ENCODE data around the gene LMTK3. TPM values are rescaled to one million over a fixed set of nuclear protein-coding genes. Genes with fewer than 3 reads are reported as not detected.

Gene LMTK3
- total and polyA plus RNA-seq, 12 donors, result 0.06 to 15.1 (median 2.2) TPM

DNA sequence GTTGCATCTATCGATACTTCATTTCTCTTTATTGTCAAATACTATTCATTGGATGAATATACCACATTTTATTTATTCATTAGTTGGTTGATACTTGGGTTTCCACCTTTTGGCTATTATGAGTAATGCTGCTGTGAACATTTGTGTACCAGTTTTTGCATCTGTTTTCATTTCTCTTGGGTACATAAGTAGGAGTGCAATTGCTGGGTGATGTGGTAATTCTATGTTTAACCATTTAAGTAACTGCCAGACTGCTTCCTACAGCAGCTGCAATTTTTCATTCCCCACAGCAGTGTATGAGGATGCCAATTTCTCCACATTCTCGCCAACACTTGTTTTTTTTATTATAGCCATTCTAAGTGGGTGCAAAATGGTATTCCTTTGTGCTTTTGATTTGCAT, 53.6 kb downstream of the LMTK3 start:
- Histone ChIP-seq H3K27ac (no peak overlapping the region), H3K4me1 (replicated peaks in 1 of 2) (no peaks in the 10 kb centered on the region), H3K4me3 (no peak overlapping the region), H3K36me3 (replicated peaks in 1 of 2) (peaks cover 0 to 24% of the 10 kb centered on the region in 2 donors), H3K27me3 (no peaks in the 10 kb centered on the region), H3K9me3 (replicated peaks in 1 of 3) (no peaks in the 10 kb centered on the region)
- 89 to 95% (median 92%) methylated on average over 2 of the region's 2 CpGs for WGBS, 4 donors
- no peak for DNase-seq
- TF ChIP-seq POLR2A (IDR thresholded peaks at IDR 0.05), result no peak
- TF ChIP-seq, protein P1, sequence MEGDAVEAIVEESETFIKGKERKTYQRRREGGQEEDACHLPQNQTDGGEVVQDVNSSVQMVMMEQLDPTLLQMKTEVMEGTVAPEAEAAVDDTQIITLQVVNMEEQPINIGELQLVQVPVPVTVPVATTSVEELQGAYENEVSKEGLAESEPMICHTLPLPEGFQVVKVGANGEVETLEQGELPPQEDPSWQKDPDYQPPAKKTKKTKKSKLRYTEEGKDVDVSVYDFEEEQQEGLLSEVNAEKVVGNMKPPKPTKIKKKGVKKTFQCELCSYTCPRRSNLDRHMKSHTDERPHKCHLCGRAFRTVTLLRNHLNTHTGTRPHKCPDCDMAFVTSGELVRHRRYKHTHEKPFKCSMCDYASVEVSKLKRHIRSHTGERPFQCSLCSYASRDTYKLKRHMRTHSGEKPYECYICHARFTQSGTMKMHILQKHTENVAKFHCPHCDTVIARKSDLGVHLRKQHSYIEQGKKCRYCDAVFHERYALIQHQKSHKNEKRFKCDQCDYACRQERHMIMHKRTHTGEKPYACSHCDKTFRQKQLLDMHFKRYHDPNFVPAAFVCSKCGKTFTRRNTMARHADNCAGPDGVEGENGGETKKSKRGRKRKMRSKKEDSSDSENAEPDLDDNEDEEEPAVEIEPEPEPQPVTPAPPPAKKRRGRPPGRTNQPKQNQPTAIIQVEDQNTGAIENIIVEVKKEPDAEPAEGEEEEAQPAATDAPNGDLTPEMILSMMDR (IDR thresholded peaks at IDR 0.05), result no peak
- intact Hi-C loops (cut with DNase I), result no loop called here

DNA sequence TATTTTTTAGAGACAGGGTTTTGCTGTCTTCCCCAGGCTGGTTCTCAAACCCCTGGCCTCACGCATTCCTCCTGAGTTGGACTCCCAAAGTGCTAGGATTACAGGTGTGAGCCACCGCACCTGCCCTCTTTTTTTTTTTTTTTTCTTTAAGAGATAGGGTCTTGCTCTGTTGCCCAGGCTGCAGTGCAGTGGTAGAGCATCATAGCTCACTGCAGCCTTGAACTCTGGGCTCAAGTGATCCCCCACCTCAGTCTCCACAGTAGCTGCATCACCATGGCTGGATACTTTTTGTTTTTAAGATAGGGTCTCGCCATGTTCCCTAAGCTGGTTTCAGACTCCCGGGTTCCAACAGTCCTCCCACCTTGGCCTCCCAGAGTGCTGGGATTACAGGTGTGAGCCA, 54.8 kb downstream of the LMTK3 start:
- WGBS, 4 donors, result 88 to 100% (median 93%) methylated on average over 4 of the region's 4 CpGs
- Histone ChIP-seq H3K4me3 (no peak overlapping the region), H3K4me1 (replicated peaks in 1 of 2) (no peaks in the 10 kb centered on the region), H3K27me3 (no peaks in the 10 kb centered on the region), H3K27ac (no peak overlapping the region), H3K9me3 (replicated peaks in 1 of 3) (no peaks in the 10 kb centered on the region), H3K36me3 (replicated peaks in 1 of 2) (peaks cover 0 to 36% of the 10 kb centered on the region in 2 donors)
- TF ChIP-seq, protein P1 (IDR thresholded peaks at IDR 0.05), result no peak
- no peak for TF ChIP-seq POLR2A (IDR thresholded peaks at IDR 0.05)
- no peak for DNase-seq
- intact Hi-C loops (cut with DNase I), result no loop called here

DNA sequence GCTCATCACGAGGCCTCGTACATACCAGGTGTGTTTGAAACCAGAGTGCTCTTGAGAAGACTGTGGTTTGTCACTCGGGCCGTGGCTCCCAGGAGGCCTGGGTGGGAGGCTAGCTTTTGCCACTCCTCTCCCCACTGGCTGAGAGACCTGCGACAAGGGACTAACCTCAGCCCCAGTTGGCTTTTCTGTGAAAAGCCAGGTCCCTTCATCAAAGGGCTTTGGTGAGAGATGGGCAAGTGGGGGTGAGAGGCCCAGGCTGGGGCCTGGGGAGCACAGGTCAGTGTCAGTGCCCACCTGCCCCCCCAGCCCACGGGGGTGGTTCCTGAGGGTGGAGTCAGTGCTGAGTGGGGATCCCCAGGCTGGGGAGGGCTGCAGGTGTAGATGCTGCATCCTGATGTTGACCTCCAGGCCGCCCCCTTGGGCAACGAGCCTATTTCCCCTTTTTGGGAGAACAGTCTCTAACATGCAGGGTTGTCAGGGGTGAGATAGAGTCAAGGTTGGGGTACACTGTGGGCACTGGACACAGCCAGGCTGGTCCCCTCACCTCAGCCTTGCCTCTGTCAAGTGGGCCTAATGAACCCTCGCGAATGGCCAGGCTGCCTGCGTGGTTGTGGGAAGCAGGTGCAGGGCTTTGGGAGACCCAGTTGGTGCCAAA, 55.6 kb downstream of the LMTK3 start:
- WGBS, 4 donors, result 86 to 91% (median 88%) methylated on average over 8 to 11 of the region's 11 CpGs
- Histone ChIP-seq H3K27ac (no peak overlapping the region), H3K4me1 (replicated peaks in 1 of 2) (no peaks in the 10 kb centered on the region), H3K9me3 (replicated peaks in 1 of 3) (no peaks in the 10 kb centered on the region), H3K4me3 (no peak overlapping the region), H3K27me3 (no peaks in the 10 kb centered on the region), H3K36me3 (replicated peaks in 1 of 2) (peaks cover 0 to 44% of the 10 kb centered on the region in 2 donors)
- peak in 1 of 7 donors; percentile 46 for DNase-seq
- intact Hi-C loops (cut with DNase I), result no loop called here
- TF ChIP-seq, protein P1 (IDR thresholded peaks at IDR 0.05), result no peak
- no peak for TF ChIP-seq POLR2A (IDR thresholded peaks at IDR 0.05)

DNA sequence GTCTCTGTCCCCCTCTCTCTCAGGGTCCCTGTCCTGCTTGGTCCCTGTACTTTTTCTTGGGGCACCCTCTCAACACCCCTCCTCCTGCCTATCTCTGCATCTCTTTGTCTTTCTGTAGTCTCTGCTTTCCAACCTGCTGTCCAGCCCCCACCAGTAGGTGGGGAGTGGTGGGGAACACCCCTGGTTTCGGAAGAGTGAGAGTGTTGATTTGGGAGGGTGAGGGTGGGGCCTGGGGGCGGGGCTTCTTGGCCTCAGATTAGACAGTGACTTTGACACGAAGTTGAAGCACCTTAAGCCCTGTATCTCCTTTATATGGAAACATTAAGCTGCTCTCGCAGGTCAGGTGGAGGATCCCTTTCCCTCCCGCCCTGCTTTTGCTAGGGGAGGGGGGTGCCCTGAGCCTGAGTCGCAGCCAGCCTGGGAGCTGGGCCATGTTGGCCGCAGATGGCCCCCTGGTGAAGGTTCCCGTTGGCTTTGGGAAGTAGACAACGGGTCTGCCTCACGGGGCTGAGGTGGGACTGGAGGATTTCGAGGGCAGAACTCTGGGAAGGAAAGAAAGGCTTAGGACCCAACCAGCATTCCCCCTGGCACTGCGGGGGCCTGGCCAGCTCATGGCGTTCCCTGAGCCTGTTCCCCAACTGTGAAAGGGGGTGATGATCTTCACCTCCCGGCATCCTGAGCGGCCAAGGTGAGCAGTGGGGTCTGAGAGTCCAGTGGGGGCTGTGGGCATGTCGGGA, 56.3 kb downstream of the LMTK3 start, which contains the start of gene KCNJ14:
Gene KCNJ14 (plus strand): TSS at position 404 of the 737 bp plus-strand sequence. CDS start 6,151 bp downstream, outside the sequence.
- intact Hi-C loops (cut with DNase I), result no loop called here
- 87 to 94% (median 91%) methylated on average over 9 to 16 of the region's 16 CpGs for WGBS, 4 donors
- no peak within 1 kb of the TSS for H3K27ac ChIP-seq
- no peaks in the 10 kb centered on the region for H3K9me3 ChIP-seq (replicated peaks in 1 of 3)
- no peak within 1 kb of the TSS for H3K4me3 ChIP-seq
- H3K36me3 ChIP-seq (replicated peaks in 1 of 2), result peaks cover 0 to 51% of the 10 kb centered on the region in 2 donors
- no peak for DNase-seq
- H3K27me3 ChIP-seq, result no peaks in the 10 kb centered on the region
- H3K4me1 ChIP-seq (replicated peaks in 1 of 2), result no peaks in the 10 kb centered on the region
- no peak for TF ChIP-seq POLR2A (IDR thresholded peaks at IDR 0.05)
- TF ChIP-seq, protein P1 (IDR thresholded peaks at IDR 0.05), result no peak
